Uterus (tissue), 4 donors: Measurements from ENCODE around the gene PLBD1. TPM values are rescaled to one million over a fixed set of nuclear protein-coding genes. Genes with fewer than 3 reads are reported as not detected.

Experiments
- DNase-seq, 2 donors: peaks; one replicate each; pipeline ENCODE4 v3.0.0-alpha.2; 2019 to 2020
- H3K27ac ChIP-seq, 2 donors: fragments of 200-600 bp; sonication (generic); 1 replicate in 1 of 2; 2 replicates in 1 of 2; pipeline ENCODE4 v1.5.1; 2016 to 2018
- H3K27me3 ChIP-seq, 2 donors: fragments of 200-600 bp; sonication (generic); one replicate each; pipeline ENCODE4 v1.5.1; 2018 to 2019; ENCODE audit warnings: control low read depth in 1 of 2
- H3K36me3 ChIP-seq, 2 donors: fragments of 200-600 bp; sonication (generic); one replicate each; pipeline ENCODE4 v1.5.1; 2019; ENCODE audit warnings: control low read depth in 1 of 2
- H3K4me1 ChIP-seq, 2 donors: fragments of 200-600 bp; sonication (generic); one replicate each; pipeline ENCODE4 v1.5.1; 2018 to 2019; ENCODE audit warnings: control low read depth in 1 of 2
- H3K4me3 ChIP-seq, 2 donors: fragments of 200-600 bp; sonication (generic); 1 replicate in 1 of 2; 2 replicates in 1 of 2; pipeline ENCODE4 v1.5.1; 2018 to 2019; ENCODE audit warnings: mild to moderate bottlenecking in 1 of 2
- H3K9me3 ChIP-seq, 2 donors: fragments of 200-600 bp; sonication (generic); one replicate each; pipeline ENCODE4 v1.5.1; 2019; ENCODE audit warnings: control low read depth in 1 of 2
- CTCF ChIP-seq, 4 experiments: fragments of 200-600 bp in 2 of 4; fragments of 450-650 bp in 2 of 4; sonication (generic) in 2 of 4; IDR thresholded peaks; one replicate each; pipeline ENCODE4 v1.5.1; 2016 to 2019; ENCODE audit warnings: antibody characterized with exemption in 4 of 4, mild to moderate bottlenecking in 2 of 4, moderate library complexity in 1 of 4
- POLR2A ChIP-seq, 2 donors: fragments of 450-650 bp; IDR thresholded peaks; one replicate each; pipeline ENCODE4 v1.6.1; 2016; ENCODE audit warnings: antibody characterized with exemption in 2 of 2, mild to moderate bottlenecking in 1 of 2, moderate library complexity in 1 of 2
- intact Hi-C: fragments of 100-400 bp; cut with DNase I; formaldehyde crosslinking; loops from one replicate; pipeline ENCODE4 v1.15.1; 2023; ENCODE audit warnings: low total_unique reads
- total RNA-seq, 4 donors: library from RNA; depleted of rRNA in 3 of 4; stranded (reverse); fragments of >200 nt in 3 of 4; gene quantifications; one replicate each; pipeline versions ENCODE4 v1.1.0 to v1.2.4, GENCODE V29; 2014 to 2023
- donor health status: DM: yes; HTN: yes; CAD: no.

The PLBD1 gene
- total RNA-seq, 4 donors from 2014 or later = 3.2 to 51.2 (median 19.0) TPM

- no peaks in the 10 kb centered on the region for H3K36me3 ChIP-seq
- peaks cover 0 to 8% of the 10 kb centered on the region in 2 donors for H3K9me3 ChIP-seq
- TF ChIP-seq CTCF (IDR thresholded peaks at IDR 0.05) (no peak), POLR2A (IDR thresholded peaks at IDR 0.05) (no peak)
- no peak for DNase-seq
- no peaks in the 10 kb centered on the region for H3K4me1 ChIP-seq
- intact Hi-C loops = no loop called here
- H3K27ac ChIP-seq = no peak overlapping the region
- H3K27me3 ChIP-seq = no peaks in the 10 kb centered on the region
- H3K4me3 ChIP-seq = no peak overlapping the region
Measured at GRCh38 chr12:14612250-14612649, 44.6 kb upstream of the PLBD1 start.

DNA sequence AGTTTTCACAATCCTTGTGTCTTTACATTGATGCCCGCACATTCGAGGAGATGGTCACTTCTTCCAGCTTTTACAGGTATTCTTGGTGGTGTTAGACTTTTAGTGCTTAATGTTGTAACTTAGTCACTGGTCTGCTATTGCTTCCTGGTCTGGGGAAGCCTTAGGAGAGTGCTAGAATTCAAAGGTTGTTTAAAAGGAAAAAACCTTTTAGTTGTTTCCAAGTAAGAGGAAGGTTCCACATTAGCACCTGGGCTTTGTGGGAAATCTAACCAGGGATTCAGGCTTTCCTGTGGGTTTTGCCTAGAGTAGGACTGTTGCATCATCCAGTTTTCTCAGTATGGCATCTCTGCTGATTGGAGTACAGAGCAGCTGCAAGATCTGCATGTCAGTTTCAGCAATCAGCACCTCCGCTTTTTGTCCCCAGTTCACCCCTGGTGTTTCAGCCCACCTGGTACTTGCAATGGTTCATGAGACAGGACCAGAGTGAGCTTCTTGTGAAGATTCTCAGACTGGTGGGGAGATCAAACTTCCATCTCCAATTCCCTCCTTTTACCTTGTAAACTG is 44.0 kb upstream of the PLBD1 start:
- Histone ChIP-seq H3K4me3 (no peak overlapping the region), H3K27me3 (no peaks in the 10 kb centered on the region), H3K27ac (no peak overlapping the region), H3K4me1 (no peaks in the 10 kb centered on the region), H3K36me3 (no peaks in the 10 kb centered on the region), H3K9me3 (peaks cover 0 to 8% of the 10 kb centered on the region in 2 donors)
- no peak for DNase-seq
- no peak for TF ChIP-seq POLR2A (IDR thresholded peaks at IDR 0.05)
- TF ChIP-seq CTCF (IDR thresholded peaks at IDR 0.05) = no peak
- intact Hi-C loops = no loop called here

GRCh38 chr12:14607568-14607967 is 39.9 kb upstream of the PLBD1 start:
- Histone ChIP-seq H3K4me1 (no peaks in the 10 kb centered on the region), H3K36me3 (no peaks in the 10 kb centered on the region), H3K4me3 (no peak overlapping the region), H3K27me3 (no peaks in the 10 kb centered on the region), H3K27ac (no peak overlapping the region), H3K9me3 (peaks cover 0 to 37% of the 10 kb centered on the region in 2 donors)
- intact Hi-C loops = no loop called here
- no peak for DNase-seq
- TF ChIP-seq CTCF (IDR thresholded peaks at IDR 0.05) = no peak
- no peak for TF ChIP-seq POLR2A (IDR thresholded peaks at IDR 0.05)

- no peak for DNase-seq
- Histone ChIP-seq H3K4me1 (no peaks in the 10 kb centered on the region), H3K9me3 (peaks cover 0 to 39% of the 10 kb centered on the region in 2 donors), H3K4me3 (no peak overlapping the region), H3K36me3 (no peaks in the 10 kb centered on the region), H3K27me3 (no peaks in the 10 kb centered on the region), H3K27ac (no peak overlapping the region)
- intact Hi-C loops = no loop called here
- no peak for TF ChIP-seq CTCF (IDR thresholded peaks at IDR 0.05)
- no peak for TF ChIP-seq POLR2A (IDR thresholded peaks at IDR 0.05)
Measured at GRCh38 chr12:14605401-14605989, 37.8 kb upstream of the PLBD1 start.

GRCh38 chr12:14601692-14602478 is 34.2 kb upstream of the PLBD1 start:
- no peaks in the 10 kb centered on the region for H3K36me3 ChIP-seq
- H3K4me3 ChIP-seq = no peak overlapping the region
- peaks cover 0 to 32% of the 10 kb centered on the region in 2 donors for H3K9me3 ChIP-seq
- no peaks in the 10 kb centered on the region for H3K27me3 ChIP-seq
- H3K27ac ChIP-seq = no peak overlapping the region
- DNase-seq = no peak
- no peaks in the 10 kb centered on the region for H3K4me1 ChIP-seq
- intact Hi-C loops = no loop called here
- TF ChIP-seq POLR2A (IDR thresholded peaks at IDR 0.05) (no peak), CTCF (IDR thresholded peaks at IDR 0.05) (no peak)
